Heart left ventricle (tissue), 16 donors: ENCODE measurements around the gene EEF1AKMT3. TPM values are rescaled to one million over a fixed set of nuclear protein-coding genes. Genes with fewer than 3 reads are reported as not detected.

Source experiments
- ATAC-seq, 4 donors: fragments of 200-7000 bp; cut with Tn5 transposase; one replicate each; pipeline ENCODE4 v1.9.1; 2020 to 2022; ENCODE audit warnings: moderate library complexity in 4 of 4, mild to moderate bottlenecking in 3 of 4, moderate number of reproducible peaks in 1 of 4
- DNase-seq, 5 donors: peaks; one replicate each; pipeline ENCODE4 v3.0.0-alpha.2; 2020
- H3K27ac ChIP-seq, 12 donors: fragments of 200-600 bp; sonication (generic) in 4 of 12; one replicate each; pipeline versions ENCODE4 v1.5.0 to v1.8.0; 2016 to 2022; ENCODE audit warnings: mild to moderate bottlenecking in 2 of 12
- H3K27me3 ChIP-seq, 9 donors: fragments of 200-600 bp; sonication (generic) in 2 of 9; one replicate each; pipeline versions ENCODE4 v1.5.1 to v1.8.0; 2016 to 2022; ENCODE audit warnings: mild to moderate bottlenecking in 3 of 9
- H3K36me3 ChIP-seq, 9 donors: fragments of 200-600 bp; sonication (generic) in 2 of 9; one replicate each; pipeline versions ENCODE4 v1.5.0 to v1.8.0; 2018 to 2022; ENCODE audit warnings: mild to moderate bottlenecking in 2 of 9
- H3K4me1 ChIP-seq, 12 donors: fragments of 200-600 bp; sonication (generic) in 4 of 12; one replicate each; pipeline versions ENCODE4 v1.5.0 to v1.8.0; 2016 to 2022; ENCODE audit warnings: mild to moderate bottlenecking in 3 of 12
- H3K4me3 ChIP-seq, 12 donors: fragments of 200-600 bp; sonication (generic) in 4 of 12; one replicate each; pipeline versions ENCODE4 v1.5.0 to v1.8.0; 2017 to 2022; ENCODE audit warnings: mild to moderate bottlenecking in 9 of 12, moderate library complexity in 4 of 12
- H3K9me3 ChIP-seq, 12 donors: fragments of 200-600 bp; sonication (generic) in 4 of 12; one replicate each; pipeline versions ENCODE4 v1.5.0 to v1.8.0; 2016 to 2022; ENCODE audit warnings: mild to moderate bottlenecking in 1 of 12
- POLR2A ChIP-seq, 2 donors: fragments of 450-650 bp; IDR thresholded peaks; one replicate each; pipeline ENCODE4 v1.6.1; 2017; ENCODE audit warnings: antibody characterized with exemption in 2 of 2, mild to moderate bottlenecking in 2 of 2, moderate library complexity in 2 of 2
- WGBS, 4 donors: extraction: QIAGEN DNeasy Blood & Tissue Kit in 2 of 4; methylation state at CpG; one replicate each; pipeline versions ENCODE4 v1.1.5 to v1.1.7; 2013 to 2018; 5-methylcytosine and 5-hydroxymethylcytosine counted together
- intact Hi-C, 10 donors: fragments of 100-400 bp; cut with DNase I; formaldehyde crosslinking; loops; one replicate each; pipeline versions ENCODE4 v1.11.1 to v1.14.2; 2022
- polyA plus RNA-seq, 2 donors: library from polyadenylated mRNA; stranded (reverse); fragments of 200-250 nt; gene quantifications; one replicate each; pipeline ENCODE4 v1.2.3, GENCODE V29; 2013
- total RNA-seq, 9 donors: library from RNA; depleted of rRNA in 2 of 9; stranded (reverse); fragments of >200 nt in 2 of 9; fragmentation: NEBNext Ultra II Directional in 3 of 9; extraction: Animal tissue kit (Norgen Biotek cat#: 25700) in 3 of 9; gene quantifications; one replicate each; pipeline versions ENCODE4 v1.1.0 to v1.2.4, GENCODE V29; 2016 to 2023
- TF ChIP-seq, protein P1 (sequence below), 12 donors: fragments of 200-600 bp; sonication (generic) in 4 of 12; IDR thresholded peaks; one replicate each; pipeline versions ENCODE4 v1.5.0 to v1.8.0; 2018 to 2022; ENCODE audit warnings: antibody characterized with exemption in 12 of 12, mild to moderate bottlenecking in 5 of 12
- donor health status: ischemic (EF 13 %, LVEDD 7.1; RV severe dilation, severe dysfunction).
- donor health status: healthy with polysubstance abuse.
- donor health status: DM: no; HTN: yes; CAD: no.
- donor health status: DM: no; HTN: no; CAD: no.
- donor health status: ischemic (EF 25% LVEDD 6.9; RV normal size, moderate dysfunction).
- donor health status: ischemic (EF 25% LVEDD 5.7; RV mildly dilated, moderate dysfunction).
- donor health status: healthy.
- donor health status: DM: yes; HTN: yes; CAD: no.
- donor health status: ischemic (EF 35%, LVEDD 5.7; RV mildly dilated, moderate dysfunction).
- donor health status: nonischemic (EF 11% LVEDD 7.7; RV severe dilation, severe dysfunction).
- donor health status: DM: yes; HTN: yes; CAD: no.
- donor health status: PGD.
- donor health status: ischemic (EF 29% LVEDD 5.4; RV normal size, mild dysfunction).
- donor health status: nonischemic (EF 23%, LVEDD 6.1; RV moderate dilation, normal function).

EEF1AKMT3 gene
- total and polyA plus RNA-seq, 11 donors = 0.84 to 4.5 (median 1.8) TPM

DNA sequence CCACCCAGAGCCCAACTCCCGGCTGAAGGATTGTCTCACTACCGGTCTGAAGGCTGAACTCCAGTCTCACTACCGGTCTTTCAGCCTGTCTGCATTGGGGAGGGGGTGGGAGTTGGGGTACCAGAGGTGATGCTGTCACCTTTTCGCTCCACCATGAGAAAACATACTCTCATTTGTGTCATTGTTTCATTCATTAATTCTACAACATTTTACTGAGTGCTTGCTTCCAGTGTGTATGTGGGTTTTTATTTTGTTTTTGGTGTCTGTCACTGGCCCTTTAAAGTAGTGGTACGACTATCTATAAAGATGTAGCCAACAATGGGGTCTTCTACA lies 19.8 kb upstream of the EEF1AKMT3 start:
- DNase-seq (no peak), ATAC-seq (no peak)
- H3K4me1 ChIP-seq = peaks cover 0 to 54% (median 33%) of the 10 kb centered on the region in 12 donors
- H3K9me3 ChIP-seq = no peaks in the 10 kb centered on the region
- intact Hi-C loops = loop anchor here in 2 of 10 donors (1.0 to 5.0 kb wide), 2 partner anchors 20 to 60 kb away; partner anchors contain the start of genes EEF1AKMT3 (in 1 of the 2), METTL1 (in 1 of the 2) and OS9 (in 1 of the 2)
- peaks cover 0 to 40% (median 33%) of the 10 kb centered on the region in 9 donors for H3K36me3 ChIP-seq
- 2 to 3% (median 2%) methylated on average over 5 of the region's 5 CpGs for WGBS, 4 donors
- H3K27me3 ChIP-seq = no peaks in the 10 kb centered on the region
- H3K27ac ChIP-seq = peak overlapping the region in 11 of 12 donors; percentile 42 to 95 (median 57)
- H3K4me3 ChIP-seq = peak overlapping the region in 9 of 12 donors; percentile 63 to 89 (median 77)
- TF ChIP-seq POLR2A (IDR thresholded peaks at IDR 0.05) = no peak
- TF ChIP-seq, protein P1, sequence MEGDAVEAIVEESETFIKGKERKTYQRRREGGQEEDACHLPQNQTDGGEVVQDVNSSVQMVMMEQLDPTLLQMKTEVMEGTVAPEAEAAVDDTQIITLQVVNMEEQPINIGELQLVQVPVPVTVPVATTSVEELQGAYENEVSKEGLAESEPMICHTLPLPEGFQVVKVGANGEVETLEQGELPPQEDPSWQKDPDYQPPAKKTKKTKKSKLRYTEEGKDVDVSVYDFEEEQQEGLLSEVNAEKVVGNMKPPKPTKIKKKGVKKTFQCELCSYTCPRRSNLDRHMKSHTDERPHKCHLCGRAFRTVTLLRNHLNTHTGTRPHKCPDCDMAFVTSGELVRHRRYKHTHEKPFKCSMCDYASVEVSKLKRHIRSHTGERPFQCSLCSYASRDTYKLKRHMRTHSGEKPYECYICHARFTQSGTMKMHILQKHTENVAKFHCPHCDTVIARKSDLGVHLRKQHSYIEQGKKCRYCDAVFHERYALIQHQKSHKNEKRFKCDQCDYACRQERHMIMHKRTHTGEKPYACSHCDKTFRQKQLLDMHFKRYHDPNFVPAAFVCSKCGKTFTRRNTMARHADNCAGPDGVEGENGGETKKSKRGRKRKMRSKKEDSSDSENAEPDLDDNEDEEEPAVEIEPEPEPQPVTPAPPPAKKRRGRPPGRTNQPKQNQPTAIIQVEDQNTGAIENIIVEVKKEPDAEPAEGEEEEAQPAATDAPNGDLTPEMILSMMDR (IDR thresholded peaks at IDR 0.05) = no peak

DNA sequence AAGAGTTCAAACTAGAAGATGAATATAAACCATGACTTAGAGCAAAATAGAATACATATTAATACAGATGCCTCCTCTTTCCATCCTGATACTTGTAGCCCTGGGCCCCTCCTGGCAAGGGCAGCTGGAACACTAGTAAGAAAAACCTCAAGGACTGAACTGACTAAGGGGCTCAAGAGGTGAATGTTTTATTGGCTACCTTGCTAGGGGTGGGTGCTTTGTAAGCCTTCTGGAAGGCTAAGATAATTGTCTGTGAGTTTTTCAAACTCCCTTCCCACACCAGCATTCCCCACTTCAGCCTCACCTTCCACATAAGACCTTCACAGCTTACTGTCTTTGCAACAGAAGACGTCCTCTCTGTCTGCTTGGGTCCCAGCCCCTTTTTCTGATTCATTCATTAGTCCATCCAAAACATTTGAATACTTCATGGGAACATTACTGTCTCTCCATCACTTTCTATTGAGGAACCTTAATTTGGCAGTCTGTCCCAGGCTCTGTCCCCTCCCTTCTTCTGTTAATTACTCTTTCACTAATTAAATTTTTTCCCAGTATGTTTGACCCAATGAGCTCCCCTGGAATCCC lies 18.6 kb upstream of the EEF1AKMT3 start:
- DNase-seq (no peak), ATAC-seq (no peak)
- H3K27ac ChIP-seq = peak overlapping the region in 1 of 12 donors; percentile 27
- intact Hi-C loops = loop anchor here in 1 of 10 donors (5.0 kb wide), 1 partner anchor 62 kb away; the partner anchor contains the start of gene OS9
- H3K4me3 ChIP-seq = peak overlapping the region in 3 of 12 donors; percentile 69 to 87 (median 83)
- TF ChIP-seq, protein P1 (IDR thresholded peaks at IDR 0.05) = no peak
- TF ChIP-seq POLR2A (IDR thresholded peaks at IDR 0.05) = no peak
- peaks cover 0 to 40% (median 31%) of the 10 kb centered on the region in 9 donors for H3K36me3 ChIP-seq
- H3K27me3 ChIP-seq = no peaks in the 10 kb centered on the region
- no peaks in the 10 kb centered on the region for H3K9me3 ChIP-seq
- peaks cover 0 to 54% (median 33%) of the 10 kb centered on the region in 12 donors for H3K4me1 ChIP-seq
- 19 to 38% (median 26%) methylated on average over 1 of the region's 1 CpG for whole genome bisulfite sequencing, 4 donors

DNA sequence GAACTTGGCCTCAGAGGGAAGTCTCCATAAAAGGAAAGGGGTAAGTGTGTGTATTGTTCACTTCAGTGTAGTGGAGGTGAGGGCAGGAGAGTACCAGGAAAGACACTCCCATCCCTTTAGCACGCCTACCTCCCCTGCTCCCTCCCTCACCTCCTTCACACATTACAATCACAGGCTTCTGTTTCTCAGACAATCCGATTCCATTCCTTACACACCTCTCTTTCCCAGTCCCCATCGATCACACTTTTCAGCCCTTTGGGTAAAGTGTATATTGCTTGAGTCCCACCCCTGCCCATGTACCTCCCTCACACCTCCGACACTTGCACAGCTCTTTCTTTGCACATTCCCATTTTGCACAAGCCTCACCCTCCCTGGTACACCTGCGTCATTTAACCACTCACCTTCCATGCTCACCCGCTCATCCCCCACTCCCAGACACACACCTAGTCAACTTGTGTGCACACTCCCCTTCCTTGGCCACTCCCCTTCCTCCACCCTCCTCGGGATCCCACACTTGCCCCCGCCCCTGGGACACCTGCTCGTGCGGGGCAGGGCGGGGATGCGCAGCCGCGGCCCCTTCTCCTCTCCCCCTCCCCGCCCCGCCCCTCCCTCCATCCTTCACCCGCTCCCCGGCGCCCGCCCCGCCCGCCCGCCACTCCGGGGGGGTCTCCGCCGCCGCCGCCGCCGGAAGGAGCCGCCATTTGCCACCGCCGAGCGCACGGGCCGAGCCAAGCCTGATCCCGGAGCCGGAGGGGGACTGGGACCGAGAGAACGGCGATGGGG lies 17.8 kb upstream of the EEF1AKMT3 start, which contains the start of gene MARCHF9:
MARCHF9 (plus strand) TSS at position 693 of the 783 bp plus-strand sequence. CDS start 426 bp downstream, outside the sequence.
- peak within 1 kb of the TSS in 10 of 12 donors; percentile 18 to 79 (median 54) for H3K27ac ChIP-seq
- no peak for TF ChIP-seq POLR2A (IDR thresholded peaks at IDR 0.05)
- TF ChIP-seq, protein P1 (IDR thresholded peaks at IDR 0.05) = no peak
- peak; percentile 56 to 77 (median 62) for DNase-seq
- WGBS, 4 donors = 0 to 3% (median 1%) methylated on average over 17 to 41 of the region's 41 CpGs
- peak in 1 of 4 donors; percentile 3 for ATAC-seq
- H3K4me1 ChIP-seq = peaks cover 0 to 54% (median 33%) of the 10 kb centered on the region in 12 donors
- H3K9me3 ChIP-seq = no peaks in the 10 kb centered on the region
- peaks cover 0 to 36% (median 28%) of the 10 kb centered on the region in 9 donors for H3K36me3 ChIP-seq
- intact Hi-C loops = loop anchor here in 1 of 10 donors (5.0 kb wide), 1 partner anchor 62 kb away; the partner anchor contains the start of gene OS9
- H3K27me3 ChIP-seq = no peaks in the 10 kb centered on the region
- peak within 1 kb of the TSS; percentile 64 to 97 (median 72) for H3K4me3 ChIP-seq

DNA sequence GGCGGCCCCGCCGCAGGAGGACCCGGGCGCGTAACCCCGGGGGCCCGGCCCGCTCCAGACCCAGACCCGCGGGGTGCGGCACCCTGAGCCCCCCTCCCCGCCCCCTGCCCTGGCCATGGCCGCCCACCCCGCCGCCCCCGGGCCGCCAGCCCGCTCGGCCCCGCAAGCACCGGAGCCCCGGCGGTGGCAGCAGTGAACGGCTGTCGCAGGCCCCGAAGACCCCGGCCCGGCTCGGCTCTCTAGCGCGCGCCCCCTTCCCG lies 17.3 kb upstream of the EEF1AKMT3 start:
- Histone ChIP-seq H3K9me3 (no peaks in the 10 kb centered on the region), H3K27me3 (no peaks in the 10 kb centered on the region), H3K4me1 (peaks cover 0 to 54% (median 33%) of the 10 kb centered on the region in 12 donors), H3K27ac (peak overlapping the region in 10 of 12 donors; percentile 18 to 79 (median 54)), H3K4me3 (peak overlapping the region; percentile 64 to 97 (median 72)), H3K36me3 (peaks cover 0 to 31% (median 23%) of the 10 kb centered on the region in 9 donors)
- TF ChIP-seq POLR2A (IDR thresholded peaks at IDR 0.05) = no peak
- TF ChIP-seq, protein P1 (IDR thresholded peaks at IDR 0.05) = no peak
- DNase-seq (no peak), ATAC-seq (no peak)
- WGBS, 4 donors = 0 to 3% (median 0%) methylated on average over 9 to 34 of the region's 34 CpGs
- intact Hi-C loops = no loop called here
